ENCODE results near the gene TMEM35A.
A peak's percentile ranks its signal among the peaks of the same experiment; 100 is the strongest.
"Not testable (repeated sequence)": the region's sequence is repeated elsewhere in the genome, so short reads cannot be mapped to it uniquely, and the experiment has no call there.

TMEM35A gene

GRCh38 chrX:101078716-101079598 is at the start of gene TMEM35A:
TSS of gene TMEM35A (plus strand) at chrX:101078879. CDS start at chrX:101079003, 124 bp downstream.
- DNase-seq: peak; percentile 7 to 18

GRCh38 chrX:101029665-101030064 is 49.0 kb upstream of the TMEM35A start:
- DNase-seq: no peak

GRCh38 chrX:101037231-101037630 is 41.4 kb upstream of the TMEM35A start:
- DNase-seq: no peak

- no peak for DNase-seq
These were observed 38.5 kb upstream of the TMEM35A start for GRCh38 chrX:101040197-101040596.

GRCh38 chrX:101051153-101051548 is 27.5 kb upstream of the TMEM35A start:
- DNase-seq: no peak

- peak; percentile 29 to 75 for DNase-seq
These were observed 27.0 kb upstream of the TMEM35A start, which contains the start of gene TRMT2B for GRCh38 chrX:101051549-101052302. TSS of gene TRMT2B (minus strand) at chrX:101052111. CDS start at chrX:101042289, 9,822 bp downstream.

- not testable (repeated sequence) for DNase-seq
These were observed 22.1 kb upstream of the TMEM35A start for GRCh38 chrX:101056551-101056950.

GRCh38 chrX:101057093-101057714 is 21.5 kb upstream of the TMEM35A start:
- DNase-seq: no peak

GRCh38 chrX:101062176-101062575 is 16.5 kb upstream of the TMEM35A start:
- no peak for DNase-seq

GRCh38 chrX:101071582-101071981 is 7.1 kb upstream of the TMEM35A start:
- no peak for DNase-seq

GRCh38 chrX:101079736-101080270 is 1.1 kb downstream of the TMEM35A start:
- no peak for DNase-seq

- peak in 1 of 2 experiments; percentile 6 for DNase-seq
These were observed 1.8 kb downstream of the TMEM35A start for GRCh38 chrX:101080326-101081124.

- no peak for DNase-seq
These were observed 2.6 kb downstream of the TMEM35A start for GRCh38 chrX:101081231-101081630.

- DNase-seq: peak in 1 of 2 experiments; percentile 33
These were observed 13.1 kb downstream of the TMEM35A start for GRCh38 chrX:101091817-101092216.

GRCh38 chrX:101097546-101098453 is 19.1 kb downstream of the TMEM35A start, which contains the start of gene CENPI:
TSS of gene CENPI (plus strand) at chrX:101098204. CDS start at chrX:101101071, 2,867 bp downstream.
- peak; percentile 96 to 97 for DNase-seq

- no peak for DNase-seq
These were observed 29.6 kb downstream of the TMEM35A start for GRCh38 chrX:101108284-101108683.

- no peak for DNase-seq
These were observed 39.0 kb downstream of the TMEM35A start for GRCh38 chrX:101117701-101118100.

- DNase-seq: no peak
These were observed 57.6 kb downstream of the TMEM35A start for GRCh38 chrX:101136235-101136634.
